ENCODE data around the gene AIG1. TPM values are rescaled to one million over a fixed set of nuclear protein-coding genes. Genes with fewer than 3 reads are reported as not detected.

Gene AIG1
- total RNA-seq, 2 donors from 2014 or later, result 41.3 to 67.0 TPM

DNA sequence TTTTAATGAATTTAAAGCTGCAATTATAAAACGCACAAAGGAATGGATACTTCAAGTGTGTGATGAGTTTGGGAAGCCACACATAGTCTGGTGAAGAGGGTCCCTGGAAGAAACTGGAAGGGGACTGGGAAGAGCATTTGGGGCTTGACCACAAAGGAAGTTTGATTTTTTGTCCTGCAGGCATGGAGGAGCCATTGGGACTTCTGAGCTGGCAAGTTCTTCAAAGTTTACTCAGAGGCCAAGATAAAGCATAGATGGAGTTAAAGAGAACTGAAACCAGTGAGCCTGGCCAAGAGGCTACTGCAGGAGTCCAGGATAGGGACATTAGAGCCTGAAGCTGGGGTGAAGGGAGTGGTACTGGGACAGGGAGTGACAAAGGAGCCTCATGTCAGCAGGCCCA, 95.0 kb downstream of the AIG1 start:
- intact Hi-C loops (cut with DNase I), result no loop called here

GRCh38 chr6:143157131-143157530, 96.4 kb downstream of the AIG1 start:
- intact Hi-C loops (cut with DNase I), result no loop called here

More for the DNA sequence above, 95.0 kb downstream of the AIG1 start:
- 97% methylated on average over 1 of the region's 1 CpG for WGBS
- Histone ChIP-seq H3K4me1 (replicated peaks) (no peaks in the 10 kb centered on the region), H3K27ac (no peak overlapping the region), H3K9me3 (no peaks in the 10 kb centered on the region), H3K27me3 (replicated peaks; ENCODE audit: insufficient read depth) (no peaks in the 10 kb centered on the region), H3K4me3 (no peak overlapping the region), H3K36me3 (no peaks in the 10 kb centered on the region)
- no peak for DNase-seq (ENCODE audit: low spot score)
- TF ChIP-seq POLR2A (IDR thresholded peaks at IDR 0.05), result no peak
- no peak for TF ChIP-seq POLR2AphosphoS5 (IDR thresholded peaks at IDR 0.05)
- TF ChIP-seq CTCF (IDR thresholded peaks at IDR 0.05), result no peak

GRCh38 chr6:143158113-143158581, 97.5 kb downstream of the AIG1 start:
- Histone ChIP-seq H3K27me3 (replicated peaks; ENCODE audit: insufficient read depth) (no peaks in the 10 kb centered on the region), H3K27ac (no peak overlapping the region), H3K4me1 (replicated peaks) (no peaks in the 10 kb centered on the region), H3K36me3 (no peaks in the 10 kb centered on the region), H3K9me3 (no peaks in the 10 kb centered on the region), H3K4me3 (no peak overlapping the region)
- 36% methylated on average over 3 of the region's 3 CpGs for WGBS
- TF ChIP-seq POLR2A (IDR thresholded peaks at IDR 0.05) (no peak), CTCF (IDR thresholded peaks at IDR 0.05) (no peak), POLR2AphosphoS5 (IDR thresholded peaks at IDR 0.05) (peak; percentile 58)
- DNase-seq (ENCODE audit: low spot score), result no peak
- intact Hi-C loops (cut with DNase I), result no loop called here

More at GRCh38 chr6:143157131-143157530, 96.4 kb downstream of the AIG1 start:
- H3K4me1 ChIP-seq (replicated peaks), result no peaks in the 10 kb centered on the region
- H3K4me3 ChIP-seq, result no peak overlapping the region
- H3K27ac ChIP-seq, result no peak overlapping the region
- no peaks in the 10 kb centered on the region for H3K9me3 ChIP-seq
- no peaks in the 10 kb centered on the region for H3K36me3 ChIP-seq
- 93% methylated on average over 2 of the region's 2 CpGs for WGBS
- TF ChIP-seq CTCF (IDR thresholded peaks at IDR 0.05) (no peak), POLR2AphosphoS5 (IDR thresholded peaks at IDR 0.05) (no peak), POLR2A (IDR thresholded peaks at IDR 0.05) (no peak)
- DNase-seq (ENCODE audit: low spot score), result no peak
- no peaks in the 10 kb centered on the region for H3K27me3 ChIP-seq (replicated peaks; ENCODE audit: insufficient read depth)

DNA sequence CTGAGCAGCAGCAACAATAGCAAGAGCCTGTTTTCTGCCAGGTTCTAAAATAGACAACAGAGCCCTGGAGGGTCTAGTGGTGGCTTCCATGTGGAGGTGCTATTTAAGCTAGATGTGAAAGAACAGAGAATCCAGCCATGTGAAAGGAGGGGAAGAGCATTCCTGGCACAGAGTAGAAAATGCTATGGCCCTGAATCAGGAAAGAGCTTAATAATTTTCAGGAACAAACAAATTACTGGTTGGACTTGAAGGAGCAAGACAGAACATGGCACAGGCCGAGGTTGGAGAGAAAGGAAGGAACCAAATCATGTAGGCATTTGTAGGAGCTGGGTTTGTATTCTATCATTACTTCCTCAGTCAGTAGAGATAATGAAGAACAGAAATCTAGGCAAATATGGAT, 98.3 kb downstream of the AIG1 start:
- no peaks in the 10 kb centered on the region for H3K9me3 ChIP-seq
- no peaks in the 10 kb centered on the region for H3K4me1 ChIP-seq (replicated peaks)
- no peaks in the 10 kb centered on the region for H3K36me3 ChIP-seq
- H3K4me3 ChIP-seq, result no peak overlapping the region
- no peak overlapping the region for H3K27ac ChIP-seq
- WGBS, result 39% methylated on average over 1 of the region's 1 CpG
- no peaks in the 10 kb centered on the region for H3K27me3 ChIP-seq (replicated peaks; ENCODE audit: insufficient read depth)
- DNase-seq (ENCODE audit: low spot score), result no peak
- TF ChIP-seq POLR2AphosphoS5 (IDR thresholded peaks at IDR 0.05) (no peak), CTCF (IDR thresholded peaks at IDR 0.05) (no peak), POLR2A (IDR thresholded peaks at IDR 0.05) (no peak)
- intact Hi-C loops (cut with DNase I), result no loop called here

DNA sequence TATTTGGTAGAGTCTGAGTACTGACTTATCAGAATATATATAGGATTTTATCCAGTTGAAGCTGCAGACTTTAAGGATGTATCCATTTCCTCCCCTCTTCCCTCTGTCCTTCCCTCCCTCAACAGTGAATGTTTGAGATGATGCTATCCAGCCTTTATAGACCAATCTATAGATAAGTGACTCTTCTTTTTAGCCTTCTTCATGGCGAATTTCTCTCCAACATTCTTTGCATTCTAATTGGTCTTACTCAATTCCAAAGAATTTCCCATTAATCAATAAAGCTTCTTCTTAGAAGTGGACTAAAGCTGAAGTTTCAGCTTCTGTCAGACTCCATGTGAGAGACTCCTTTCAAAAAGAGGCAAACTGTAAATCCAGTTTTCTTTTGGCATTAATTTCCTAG, 99.3 kb downstream of the AIG1 start:
- Histone ChIP-seq H3K36me3 (no peaks in the 10 kb centered on the region), H3K4me1 (replicated peaks) (no peaks in the 10 kb centered on the region), H3K27ac (no peak overlapping the region), H3K9me3 (no peaks in the 10 kb centered on the region), H3K27me3 (replicated peaks; ENCODE audit: insufficient read depth) (no peaks in the 10 kb centered on the region), H3K4me3 (no peak overlapping the region)
- 63% methylated on average over 1 of the region's 1 CpG for WGBS
- TF ChIP-seq CTCF (IDR thresholded peaks at IDR 0.05) (no peak), POLR2AphosphoS5 (IDR thresholded peaks at IDR 0.05) (no peak), POLR2A (IDR thresholded peaks at IDR 0.05) (no peak)
- intact Hi-C loops (cut with DNase I), result no loop called here
- DNase-seq (ENCODE audit: low spot score), result no peak
